Upper lobe of left lung (tissue), 6 donors: ENCODE measurements around the gene STX11. TPM values are rescaled to one million over a fixed set of nuclear protein-coding genes. Genes with fewer than 3 reads are reported as not detected.
"Not testable (repeated sequence)": the region's sequence is repeated elsewhere in the genome, so short reads cannot be mapped to it uniquely, and the experiment has no call there.

Experiments used
- ATAC-seq, 2 donors: fragments of 200-7000 bp; cut with Tn5 transposase; one replicate each; pipeline ENCODE4 v1.9.1; 2022; ENCODE audit warnings: mild to moderate bottlenecking in 2 of 2, moderate library complexity in 2 of 2; ENCODE audit not compliant: low FRiP score in 2 of 2
- DNase-seq, 2 donors: peaks; one replicate each; pipeline ENCODE4 v3.0.0-alpha.2; 2019 to 2020
- H3K27ac ChIP-seq, 4 donors: fragments of 200-600 bp; sonication (generic); one replicate each; pipeline ENCODE4 v1.5.1; 2016 to 2019
- H3K27me3 ChIP-seq, 4 donors: fragments of 200-600 bp; sonication (generic); one replicate each; pipeline ENCODE4 v1.5.1; 2017 to 2019
- H3K36me3 ChIP-seq, 4 donors: fragments of 200-600 bp; sonication (generic); one replicate each; pipeline ENCODE4 v1.5.1; 2016 to 2019
- H3K4me1 ChIP-seq, 4 donors: fragments of 200-600 bp; sonication (generic); one replicate each; pipeline ENCODE4 v1.5.1; 2018 to 2019
- H3K4me3 ChIP-seq, 4 donors: fragments of 200-600 bp; sonication (generic); one replicate each; pipeline ENCODE4 v1.5.1; 2017 to 2019; ENCODE audit warnings: mild to moderate bottlenecking in 2 of 4, moderate library complexity in 1 of 4
- H3K9me3 ChIP-seq, 4 donors: fragments of 200-600 bp; sonication (generic); one replicate each; pipeline ENCODE4 v1.5.1; 2018 to 2019
- EP300 ChIP-seq, 4 donors: sonication (generic); formaldehyde crosslinking; IDR thresholded peaks; one replicate each; pipeline ENCODE4 v1.5.1; 2017; ENCODE audit warnings: antibody characterized with exemption in 4 of 4, control low read depth in 2 of 4
- POLR2A ChIP-seq, 4 donors: fragments of 450-650 bp; IDR thresholded peaks; one replicate each; pipeline ENCODE4 v1.5.1; 2016 to 2017; ENCODE audit warnings: antibody characterized with exemption in 4 of 4, mild to moderate bottlenecking in 2 of 4
- POLR2AphosphoS5 ChIP-seq, 2 donors: sonication (generic); formaldehyde crosslinking; IDR thresholded peaks; one replicate each; pipeline ENCODE4 v1.5.1; 2017; ENCODE audit warnings: antibody characterized with exemption in 2 of 2
- WGBS, 2 donors: methylation state at CpG; one replicate each; pipeline ENCODE4 v1.1.5; 2017 to 2018; 5-methylcytosine and 5-hydroxymethylcytosine counted together
- total RNA-seq, 6 donors: library from RNA; depleted of rRNA in 4 of 6; stranded (reverse); fragments of >200 nt in 4 of 6; gene quantifications; one replicate each; pipeline versions ENCODE4 v1.1.0 to v1.2.1, GENCODE V29; 2016 to 2021
- TF ChIP-seq, protein P1 (sequence below), 6 experiments: fragments of 450-650 bp in 4 of 6; fragments of 200-600 bp in 2 of 6; sonication (generic) in 2 of 6; IDR thresholded peaks; one replicate each; pipeline ENCODE4 v1.5.1; 2016 to 2019; ENCODE audit warnings: antibody characterized with exemption in 6 of 6
- donor health status: DM: no; HTN: no; CAD: no; lungs with moderate emphysema.
- donor health status: DM: no; HTN: yes; CAD: no; lungs with severe emphysema.

Gene STX11
- total RNA-seq, 6 donors from 2014 or later, result 47.9 to 134 (median 75.5) TPM

DNA sequence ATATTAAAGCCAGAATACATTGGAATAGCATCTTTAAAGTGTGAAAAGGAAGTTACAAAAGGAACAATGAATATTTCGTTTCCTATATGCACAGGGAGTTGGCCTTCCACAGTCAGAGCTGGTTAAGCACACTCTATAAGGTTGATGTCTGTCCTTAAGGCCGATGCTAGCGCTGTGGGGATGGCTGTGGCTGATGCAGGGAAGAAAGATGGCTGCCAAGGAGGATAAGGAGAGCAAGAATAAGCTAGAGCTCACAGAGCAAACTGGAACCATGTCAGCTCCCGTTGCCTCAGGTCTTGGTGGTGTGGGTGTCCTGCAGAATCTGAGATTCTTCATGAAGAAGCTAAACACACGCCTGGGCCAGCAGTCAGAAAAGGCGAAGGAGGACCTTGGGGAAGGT is 20.8 kb upstream of the STX11 start:
- H3K4me1 ChIP-seq, result no peaks in the 10 kb centered on the region
- no peaks in the 10 kb centered on the region for H3K27me3 ChIP-seq
- WGBS, 2 donors, result 82 to 90% methylated on average over 6 of the region's 6 CpGs
- H3K4me3 ChIP-seq, result no peak overlapping the region
- DNase-seq (no peak), ATAC-seq (no peak)
- no peak overlapping the region for H3K27ac ChIP-seq
- H3K36me3 ChIP-seq, result no peaks in the 10 kb centered on the region
- TF ChIP-seq EP300 (IDR thresholded peaks at IDR 0.05) (no peak), POLR2A (IDR thresholded peaks at IDR 0.05) (no peak), POLR2AphosphoS5 (IDR thresholded peaks at IDR 0.05) (no peak)
- TF ChIP-seq, protein P1, sequence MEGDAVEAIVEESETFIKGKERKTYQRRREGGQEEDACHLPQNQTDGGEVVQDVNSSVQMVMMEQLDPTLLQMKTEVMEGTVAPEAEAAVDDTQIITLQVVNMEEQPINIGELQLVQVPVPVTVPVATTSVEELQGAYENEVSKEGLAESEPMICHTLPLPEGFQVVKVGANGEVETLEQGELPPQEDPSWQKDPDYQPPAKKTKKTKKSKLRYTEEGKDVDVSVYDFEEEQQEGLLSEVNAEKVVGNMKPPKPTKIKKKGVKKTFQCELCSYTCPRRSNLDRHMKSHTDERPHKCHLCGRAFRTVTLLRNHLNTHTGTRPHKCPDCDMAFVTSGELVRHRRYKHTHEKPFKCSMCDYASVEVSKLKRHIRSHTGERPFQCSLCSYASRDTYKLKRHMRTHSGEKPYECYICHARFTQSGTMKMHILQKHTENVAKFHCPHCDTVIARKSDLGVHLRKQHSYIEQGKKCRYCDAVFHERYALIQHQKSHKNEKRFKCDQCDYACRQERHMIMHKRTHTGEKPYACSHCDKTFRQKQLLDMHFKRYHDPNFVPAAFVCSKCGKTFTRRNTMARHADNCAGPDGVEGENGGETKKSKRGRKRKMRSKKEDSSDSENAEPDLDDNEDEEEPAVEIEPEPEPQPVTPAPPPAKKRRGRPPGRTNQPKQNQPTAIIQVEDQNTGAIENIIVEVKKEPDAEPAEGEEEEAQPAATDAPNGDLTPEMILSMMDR (IDR thresholded peaks at IDR 0.05), result no peak
- H3K9me3 ChIP-seq, result no peaks in the 10 kb centered on the region

DNA sequence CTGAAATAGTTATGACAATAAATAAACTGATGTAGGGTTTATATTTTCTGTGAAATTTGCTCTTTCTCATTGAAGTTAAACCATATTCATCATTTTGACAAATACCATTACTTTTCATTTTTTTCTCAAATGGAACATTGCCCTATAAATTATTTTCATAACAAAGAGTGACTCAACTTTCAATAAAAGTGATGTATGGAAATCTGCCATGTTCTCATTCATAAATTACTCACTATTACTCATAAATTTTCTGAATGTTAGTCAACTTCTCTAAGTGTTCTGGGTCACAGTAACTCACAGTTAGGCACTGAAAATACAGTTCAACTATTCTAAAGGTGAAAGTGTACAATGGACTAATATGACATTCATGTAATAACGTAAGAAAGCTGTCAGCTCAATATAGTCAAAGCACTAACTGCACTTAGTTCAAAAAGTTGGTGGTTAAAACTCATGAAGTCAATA is 19.0 kb upstream of the STX11 start:
- DNase-seq (no peak), ATAC-seq (no peak)
- no peak for TF ChIP-seq EP300 (IDR thresholded peaks at IDR 0.05)
- TF ChIP-seq, protein P1 (IDR thresholded peaks at IDR 0.05), result no peak

DNA sequence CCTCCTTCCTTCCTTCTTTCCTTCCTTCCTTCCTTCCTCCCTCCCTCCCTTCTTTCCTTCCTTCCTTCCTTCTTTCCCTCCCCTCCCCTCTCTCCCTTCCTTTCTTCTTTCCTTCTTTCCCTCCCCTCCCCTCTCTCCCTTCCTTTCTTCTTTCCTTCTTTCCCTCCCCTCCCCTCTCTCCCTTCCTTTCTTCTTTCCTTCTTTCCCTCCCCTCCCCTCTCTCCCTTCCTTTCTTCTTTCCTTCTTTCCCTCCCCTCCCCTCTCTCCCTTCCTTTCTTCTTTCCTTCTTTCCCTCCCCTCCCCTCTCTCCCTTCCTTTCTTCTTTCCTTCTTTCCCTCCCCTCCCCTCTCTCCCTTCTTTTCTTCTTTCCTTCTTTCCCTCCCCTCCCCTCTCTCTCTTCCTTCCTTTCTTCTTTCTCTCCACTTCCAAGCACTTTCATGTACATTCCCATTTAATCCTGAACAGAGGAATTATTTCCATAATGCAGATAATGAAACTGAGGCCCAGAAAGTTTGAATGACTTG is 18.1 kb upstream of the STX11 start:
- not testable (repeated sequence) for H3K27me3 ChIP-seq, H3K27ac ChIP-seq, ATAC-seq, H3K36me3 ChIP-seq, H3K4me1 ChIP-seq, DNase-seq, H3K4me3 ChIP-seq, H3K9me3 ChIP-seq

More for the DNA sequence above, 19.0 kb upstream of the STX11 start:
- no peaks in the 10 kb centered on the region for H3K27me3 ChIP-seq
- no peak overlapping the region for H3K4me3 ChIP-seq
- no peaks in the 10 kb centered on the region for H3K9me3 ChIP-seq
- H3K36me3 ChIP-seq, result no peaks in the 10 kb centered on the region
- WGBS, 2 donors, result 86 to 94% methylated on average over 1 of the region's 1 CpG
- H3K4me1 ChIP-seq, result no peaks in the 10 kb centered on the region
- H3K27ac ChIP-seq, result no peak overlapping the region

DNA sequence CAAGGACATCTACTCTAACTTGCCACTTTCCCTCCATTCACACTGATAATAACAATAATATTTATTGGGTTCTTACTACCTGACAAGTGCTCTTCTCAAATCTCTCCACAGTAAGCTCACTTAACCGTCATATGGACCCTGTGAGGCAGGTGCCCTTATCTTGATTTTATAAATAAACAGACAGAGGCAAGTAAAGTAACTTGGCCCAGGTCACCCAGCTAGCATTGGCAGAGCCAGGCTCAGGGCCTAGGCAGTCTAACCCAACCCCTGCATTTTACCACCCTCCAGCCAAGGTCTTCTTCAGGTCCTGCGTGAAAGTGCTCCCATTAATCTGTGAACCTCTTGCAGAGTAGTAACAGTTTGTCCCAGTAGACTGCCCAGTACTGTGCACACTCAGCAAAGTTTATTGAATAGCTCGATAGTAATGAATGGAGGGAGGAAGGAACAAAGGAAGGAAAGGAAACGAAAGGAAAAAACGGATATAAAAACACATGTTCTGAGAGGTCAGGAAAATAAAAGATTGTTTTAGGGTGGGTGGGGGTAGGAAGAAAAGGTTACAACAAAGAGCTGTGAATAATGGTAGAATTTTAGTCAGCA is 17.0 kb upstream of the STX11 start:
- no peak for TF ChIP-seq EP300 (IDR thresholded peaks at IDR 0.05)
- TF ChIP-seq, protein P1 (IDR thresholded peaks at IDR 0.05), result no peak
- TF ChIP-seq POLR2AphosphoS5 (IDR thresholded peaks at IDR 0.05), result no peak
- TF ChIP-seq POLR2A (IDR thresholded peaks at IDR 0.05), result no peak
- no peaks in the 10 kb centered on the region for H3K36me3 ChIP-seq
- no peaks in the 10 kb centered on the region for H3K4me1 ChIP-seq
- no peak for ATAC-seq
- WGBS, 2 donors, result 70 to 75% methylated on average over 5 of the region's 5 CpGs
- DNase-seq, result no peak
- H3K27ac ChIP-seq, result no peak overlapping the region
- no peak overlapping the region for H3K4me3 ChIP-seq
- H3K9me3 ChIP-seq, result no peaks in the 10 kb centered on the region
- H3K27me3 ChIP-seq, result no peaks in the 10 kb centered on the region

DNA sequence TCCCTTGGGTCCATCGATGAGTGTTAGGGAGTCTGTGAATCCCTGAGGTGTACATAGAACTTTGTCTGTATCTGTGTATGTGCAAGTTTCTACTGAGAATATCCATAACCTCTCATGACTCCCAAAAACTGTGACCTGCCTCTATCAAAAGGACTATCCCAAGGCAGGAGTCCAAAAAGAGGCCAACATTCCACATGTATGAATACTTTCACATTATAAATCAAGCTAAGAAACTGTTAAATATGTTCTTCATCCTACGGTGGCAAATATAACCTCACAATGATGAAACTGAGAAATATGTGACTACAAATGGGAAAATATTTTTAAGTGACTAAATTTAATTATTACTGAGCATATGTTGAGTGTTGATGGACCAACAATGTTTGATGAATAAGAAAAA is 16.1 kb upstream of the STX11 start:
- no peak for TF ChIP-seq POLR2AphosphoS5 (IDR thresholded peaks at IDR 0.05)
- TF ChIP-seq EP300 (IDR thresholded peaks at IDR 0.05), result no peak
- no peak for TF ChIP-seq POLR2A (IDR thresholded peaks at IDR 0.05)
- TF ChIP-seq, protein P1 (IDR thresholded peaks at IDR 0.05), result no peak
- Histone ChIP-seq H3K9me3 (no peaks in the 10 kb centered on the region), H3K27ac (no peak overlapping the region), H3K27me3 (no peaks in the 10 kb centered on the region), H3K4me3 (no peak overlapping the region), H3K4me1 (no peaks in the 10 kb centered on the region), H3K36me3 (no peaks in the 10 kb centered on the region)
- 87 to 88% methylated on average over 2 of the region's 2 CpGs for WGBS, 2 donors
- DNase-seq, result no peak
- ATAC-seq, result no peak
